ENCODE measurements around the gene FBLN7.
A peak's percentile ranks its signal among the peaks of the same experiment; 100 is the strongest.

FBLN7 gene

GRCh38 chr2:112138159-112139032 lies at the start of gene FBLN7 (continued):
- TF ChIP-seq, protein P1, sequence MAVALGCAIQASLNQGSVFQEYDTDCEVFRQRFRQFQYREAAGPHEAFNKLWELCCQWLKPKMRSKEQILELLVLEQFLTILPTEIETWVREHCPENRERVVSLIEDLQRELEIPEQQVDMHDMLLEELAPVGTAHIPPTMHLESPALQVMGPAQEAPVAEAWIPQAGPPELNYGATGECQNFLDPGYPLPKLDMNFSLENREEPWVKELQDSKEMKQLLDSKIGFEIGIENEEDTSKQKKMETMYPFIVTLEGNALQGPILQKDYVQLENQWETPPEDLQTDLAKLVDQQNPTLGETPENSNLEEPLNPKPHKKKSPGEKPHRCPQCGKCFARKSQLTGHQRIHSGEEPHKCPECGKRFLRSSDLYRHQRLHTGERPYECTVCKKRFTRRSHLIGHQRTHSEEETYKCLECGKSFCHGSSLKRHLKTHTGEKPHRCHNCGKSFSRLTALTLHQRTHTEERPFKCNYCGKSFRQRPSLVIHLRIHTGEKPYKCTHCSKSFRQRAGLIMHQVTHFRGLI (tag by site-specific recombination; IDR thresholded peaks at IDR 0.05): peak; percentile 86
- TF ChIP-seq ZBTB44 (tag by site-specific recombination; IDR thresholded peaks at IDR 0.05) (no peak), ELK4 (IDR thresholded peaks at IDR 0.05; ENCODE audit: borderline replicate concordance, low read depth, low read length) (no peak), ZNF529 (tag by site-specific recombination; IDR thresholded peaks at IDR 0.05; ENCODE audit: insufficient replicate concordance) (no peak), GLI2 (tag by site-specific recombination; IDR thresholded peaks at IDR 0.05; ENCODE audit: borderline replicate concordance, low read depth) (no peak), ZNF146 (tag by site-specific recombination; IDR thresholded peaks at IDR 0.05) (no peak), ZFP41 (tag by site-specific recombination; IDR thresholded peaks at IDR 0.05; ENCODE audit: borderline replicate concordance) (no peak), SCRT2 (tag by site-specific recombination; IDR thresholded peaks at IDR 0.05) (no peak), ZNF138 (tag by site-specific recombination; IDR thresholded peaks at IDR 0.05; ENCODE audit: borderline replicate concordance) (no peak), KLF1 (tag by site-specific recombination; IDR thresholded peaks at IDR 0.05) (no peak), ZNF768 (tag by site-specific recombination; IDR thresholded peaks at IDR 0.05) (no peak), ZNF394 (tag by site-specific recombination; IDR thresholded peaks at IDR 0.05; ENCODE audit: borderline replicate concordance) (no peak)

- H3K36me3 ChIP-seq (ENCODE audit: control insufficient read depth in 2 of 2, insufficient read depth in 1 of 2, low read length in 2 of 2): peaks cover 0 to 53% of the 10 kb centered on the region in 2 experiments; a peak in 1 of 3 replicates
- TF ChIP-seq ZNF549 (tag by site-specific recombination; IDR thresholded peaks at IDR 0.05): no peak
- no peak for TF ChIP-seq ZNF221 (tag by site-specific recombination; IDR thresholded peaks at IDR 0.05; ENCODE audit: borderline replicate concordance)
- no peak for TF ChIP-seq ZNF146 (tag by site-specific recombination; IDR thresholded peaks at IDR 0.05)
- no peak for TF ChIP-seq KLF17 (tag by site-specific recombination; IDR thresholded peaks at IDR 0.05)
- TF ChIP-seq, protein P2, sequence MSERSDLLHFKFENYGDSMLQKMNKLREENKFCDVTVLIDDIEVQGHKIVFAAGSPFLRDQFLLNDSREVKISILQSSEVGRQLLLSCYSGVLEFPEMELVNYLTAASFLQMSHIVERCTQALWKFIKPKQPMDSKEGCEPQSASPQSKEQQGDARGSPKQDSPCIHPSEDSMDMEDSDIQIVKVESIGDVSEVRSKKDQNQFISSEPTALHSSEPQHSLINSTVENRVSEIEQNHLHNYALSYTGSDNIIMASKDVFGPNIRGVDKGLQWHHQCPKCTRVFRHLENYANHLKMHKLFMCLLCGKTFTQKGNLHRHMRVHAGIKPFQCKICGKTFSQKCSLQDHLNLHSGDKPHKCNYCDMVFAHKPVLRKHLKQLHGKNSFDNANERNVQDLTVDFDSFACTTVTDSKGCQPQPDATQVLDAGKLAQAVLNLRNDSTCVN (tag by site-specific recombination; optimal IDR thresholded peaks at IDR 0.05): no peak
- TF ChIP-seq YY2 (tag by site-specific recombination; IDR thresholded peaks at IDR 0.05): no peak
- no peak for TF ChIP-seq ZNF302 (tag by site-specific recombination; IDR thresholded peaks at IDR 0.05; ENCODE audit: low read depth)
- no peak for TF ChIP-seq ZNF510 (tag by site-specific recombination; IDR thresholded peaks at IDR 0.05; ENCODE audit: insufficient replicate concordance)
- no peak for TF ChIP-seq ZNF19 (tag by site-specific recombination; IDR thresholded peaks at IDR 0.05; ENCODE audit: low read depth)
- TF ChIP-seq MEIS1 (CRISPR knock-in tag; IDR thresholded peaks at IDR 0.05; ENCODE audit: borderline replicate concordance): no peak
- H3K4me3 ChIP-seq (ENCODE audit: low read depth, low read length): no peak overlapping the region
- ChIA-PET CTCF (no interaction called here), POLR2A (no interaction called here)
- H3K27ac ChIP-seq (ENCODE audit: extremely low read depth, low read depth, low read length): no peak overlapping the region
- H3K9me3 ChIP-seq (ENCODE audit: control insufficient read depth, insufficient read depth, low read depth, low read length): no peaks in the 10 kb centered on the region
- H3K4me1 ChIP-seq (ENCODE audit: control insufficient read depth, insufficient read depth, low read length): no peaks in the 10 kb centered on the region
These were observed 48.8 kb upstream of the FBLN7 start for GRCh38 chr2:112089375-112089774.

Data from HEK293 (cell line).